Measurements from ENCODE around the gene NOL3.

The NOL3 gene

DNA sequence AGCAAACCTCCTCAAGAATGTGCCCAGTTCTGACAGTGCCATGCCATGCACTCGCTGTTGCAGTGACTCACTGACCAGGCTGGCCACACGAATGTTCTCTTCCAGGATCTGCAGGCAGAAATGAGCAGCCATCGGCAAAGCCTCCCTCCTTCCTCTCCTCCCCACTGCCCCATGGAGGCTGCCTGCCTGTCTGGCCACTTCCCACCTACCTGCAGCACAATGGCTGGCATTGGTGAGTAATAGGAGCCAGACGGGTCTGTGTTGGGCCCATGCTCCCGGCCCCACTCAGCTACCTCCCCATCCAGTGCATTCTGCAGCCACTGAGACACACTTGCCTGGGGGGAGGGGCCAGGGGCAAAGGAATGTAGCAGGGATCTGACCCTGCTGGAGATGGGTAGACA is 16.2 kb downstream of the NOL3 start:
- Mint-ChIP-seq H3K27ac (no peak overlapping the region), H3K4me1 (peaks cover 19% of the 10 kb centered on the region), H3K9me3 (no peaks in the 10 kb centered on the region), H3K36me3 (ENCODE audit: low read depth) (no peaks in the 10 kb centered on the region), H3K4me3 (no peak overlapping the region), H3K27me3 (peaks cover 9% of the 10 kb centered on the region)
- no peak for ATAC-seq
- DNase-seq: no peak

DNA sequence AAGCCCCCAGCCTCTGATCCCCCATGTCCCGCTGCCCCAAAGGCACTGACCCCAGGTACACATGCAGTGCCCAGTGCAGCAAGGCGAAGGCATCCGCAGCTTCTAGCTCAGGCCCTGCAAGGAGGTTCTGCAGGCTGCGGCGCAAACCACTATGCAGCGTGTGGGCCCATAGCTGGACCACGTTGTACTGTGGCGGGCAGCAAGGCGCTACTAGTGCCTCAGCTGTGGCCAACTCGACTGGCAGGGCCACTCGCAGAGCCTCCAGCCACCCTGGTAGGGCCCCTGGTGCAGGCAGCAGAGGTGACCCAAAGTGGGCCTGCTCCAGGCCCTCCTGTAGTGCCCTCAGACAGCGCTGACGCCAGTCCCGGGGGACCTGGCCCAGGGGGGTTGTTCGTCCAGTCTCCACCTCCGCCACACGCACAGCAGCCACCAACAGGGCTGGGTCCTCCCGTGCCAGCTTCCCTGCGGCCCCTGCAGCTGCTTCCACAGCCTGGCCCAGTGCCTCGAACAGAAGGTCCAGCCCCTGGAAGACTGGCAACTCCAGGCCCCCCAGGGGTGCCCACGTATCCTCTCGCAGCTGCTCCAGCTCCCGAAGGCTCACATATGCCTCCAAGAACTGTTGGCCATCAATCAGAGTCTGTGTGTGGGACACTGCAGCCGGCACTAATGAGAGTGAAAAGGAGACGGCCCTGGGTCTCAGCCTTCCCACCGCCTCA is 17.0 kb downstream of the NOL3 start:
- H3K9me3 Mint-ChIP-seq: no peaks in the 10 kb centered on the region
- no peak for DNase-seq

DNA sequence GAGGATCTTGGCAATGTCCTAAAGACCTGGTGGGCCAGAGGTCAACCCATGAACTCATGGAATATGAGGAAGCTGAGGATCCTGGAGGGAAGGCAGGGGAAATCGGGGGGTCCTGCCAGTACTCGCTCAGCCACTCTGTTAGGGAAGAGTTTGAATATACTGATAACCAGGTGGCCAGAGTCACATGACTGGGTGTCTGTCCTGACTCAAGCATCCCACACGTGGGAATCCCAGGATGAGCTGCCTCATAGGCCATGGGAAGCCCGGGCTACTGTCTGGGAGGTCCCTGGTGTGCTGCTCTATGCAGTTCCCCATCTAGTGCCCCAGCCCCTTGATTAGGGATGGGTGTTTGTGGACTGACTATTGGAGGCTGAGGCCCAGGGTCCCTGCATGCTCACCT is 18.0 kb downstream of the NOL3 start:
- Mint-ChIP-seq H3K4me1 (peaks cover 31% of the 10 kb centered on the region), H3K27me3 (peaks cover 9% of the 10 kb centered on the region), H3K4me3 (no peak overlapping the region), H3K36me3 (ENCODE audit: low read depth) (peaks cover 9% of the 10 kb centered on the region), H3K27ac (peak overlapping the region; percentile 39), H3K9me3 (no peaks in the 10 kb centered on the region)
- ATAC-seq: no peak
- no peak for DNase-seq

More for the DNA sequence above, 17.0 kb downstream of the NOL3 start:
- H3K27ac Mint-ChIP-seq: no peak overlapping the region
- ATAC-seq: no peak
- peaks cover 9% of the 10 kb centered on the region for H3K27me3 Mint-ChIP-seq
- no peaks in the 10 kb centered on the region for H3K36me3 Mint-ChIP-seq (ENCODE audit: low read depth)
- H3K4me3 Mint-ChIP-seq: no peak overlapping the region
- peaks cover 22% of the 10 kb centered on the region for H3K4me1 Mint-ChIP-seq

DNA sequence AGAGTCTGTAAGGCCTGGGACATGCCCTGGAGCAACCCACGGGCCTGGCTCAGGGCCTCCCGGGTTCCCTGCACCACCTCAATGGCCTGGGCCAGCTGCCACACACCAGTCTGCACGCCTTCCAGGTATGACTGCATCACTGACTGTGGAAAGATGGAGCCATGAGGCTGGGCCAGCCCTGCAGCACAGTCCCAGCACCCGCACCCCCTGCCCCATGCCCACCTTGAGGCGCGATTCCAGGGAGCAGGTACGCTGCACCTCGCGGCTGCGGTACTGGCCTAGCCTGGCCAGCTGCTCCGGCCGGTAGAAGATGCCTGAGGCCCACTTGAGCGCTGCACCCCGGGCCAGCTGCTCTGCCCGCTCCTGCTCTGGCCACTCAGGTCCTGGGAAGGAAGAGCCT is 18.5 kb downstream of the NOL3 start:
- Mint-ChIP-seq H3K27me3 (peaks cover 9% of the 10 kb centered on the region), H3K4me1 (peaks cover 35% of the 10 kb centered on the region)

DNA sequence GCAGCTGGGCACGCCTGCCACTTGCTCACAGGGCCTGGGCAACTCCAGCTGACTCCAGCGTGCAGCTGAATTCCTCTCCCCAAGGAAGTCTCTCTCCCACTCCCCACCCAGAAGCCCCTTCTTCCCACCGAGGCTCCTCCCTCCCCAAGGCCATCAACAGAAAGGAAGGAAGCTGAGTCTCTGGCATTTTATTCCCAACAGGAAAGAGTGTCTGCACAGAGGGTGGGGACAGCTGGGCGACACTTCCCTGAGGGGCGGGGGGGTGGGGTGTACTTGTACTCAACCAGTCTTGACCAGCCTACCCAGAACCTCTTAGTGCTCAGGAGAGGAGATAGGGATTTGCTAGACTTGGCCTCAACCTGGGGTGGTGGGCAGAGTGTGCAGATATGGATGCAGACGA is 19.7 kb downstream of the NOL3 start, which contains the start of gene EXOC3L1:
Gene EXOC3L1 (minus strand): TSS at position 96 of the 400 bp plus-strand sequence. CDS start 460 bp downstream, outside the sequence.
- ATAC-seq (no peak), DNase-seq (no peak)
- Mint-ChIP-seq H3K4me3 (peak within 1 kb of the TSS; percentile 90), H3K9me3 (no peaks in the 10 kb centered on the region), H3K27ac (no peak within 1 kb of the TSS), H3K27me3 (peaks cover 8% of the 10 kb centered on the region), H3K4me1 (peaks cover 37% of the 10 kb centered on the region), H3K36me3 (ENCODE audit: low read depth) (peaks cover 22% of the 10 kb centered on the region)

More for the DNA sequence above, 18.5 kb downstream of the NOL3 start:
- no peak overlapping the region for H3K4me3 Mint-ChIP-seq
- H3K36me3 Mint-ChIP-seq (ENCODE audit: low read depth): peaks cover 10% of the 10 kb centered on the region
- H3K9me3 Mint-ChIP-seq: no peaks in the 10 kb centered on the region
- DNase-seq: no peak
- H3K27ac Mint-ChIP-seq: no peak overlapping the region
- no peak for ATAC-seq

DNA sequence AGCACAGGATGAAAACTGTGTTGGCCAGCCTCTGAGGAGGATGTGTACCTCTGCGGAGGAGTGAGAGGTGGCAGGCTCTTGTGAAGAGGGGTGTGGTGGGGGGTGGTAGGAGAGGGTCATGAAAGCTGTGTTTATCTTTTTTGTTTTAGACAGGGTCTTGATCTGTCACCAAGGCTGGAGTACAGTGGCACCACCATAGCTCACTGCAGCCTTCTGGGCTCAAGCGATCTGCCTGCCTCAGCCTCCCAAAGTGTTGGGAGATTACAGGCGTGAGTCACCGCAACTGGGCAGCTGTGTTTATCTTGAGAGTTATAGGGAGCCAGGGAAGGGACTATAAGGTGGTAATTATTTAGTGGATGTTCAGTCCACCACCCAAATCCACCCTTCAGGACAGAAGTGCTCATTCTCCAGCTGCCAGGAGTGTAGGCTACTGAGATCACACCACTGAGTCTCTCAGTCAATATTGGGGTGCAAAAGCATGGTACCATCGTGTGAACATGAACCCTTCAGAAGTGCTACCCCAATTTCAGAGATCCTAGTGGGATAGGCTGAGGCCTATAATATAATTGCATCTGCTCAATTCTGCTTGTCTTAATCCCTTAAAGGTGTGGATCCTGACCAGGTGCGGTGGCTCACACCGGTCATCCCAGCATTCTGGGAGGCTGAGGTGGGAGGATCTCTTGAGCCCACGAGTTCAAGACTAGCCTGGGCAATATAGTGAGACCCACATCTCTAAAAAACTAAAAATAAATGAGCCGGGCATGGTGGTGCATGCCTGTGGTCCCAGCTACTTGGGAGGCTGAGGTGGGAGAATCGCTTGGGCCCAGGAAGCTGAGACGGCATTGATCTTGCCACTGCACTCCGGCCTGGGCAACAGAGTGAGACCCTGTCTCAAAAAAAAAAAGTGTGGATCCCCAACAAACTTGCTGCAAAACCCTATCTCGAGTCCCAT is 20.4 kb downstream of the NOL3 start:
- Mint-ChIP-seq H3K4me1 (peaks cover 31% of the 10 kb centered on the region), H3K27ac (peak overlapping the region; percentile 79), H3K4me3 (peak overlapping the region; percentile 90), H3K9me3 (no peaks in the 10 kb centered on the region), H3K36me3 (ENCODE audit: low read depth) (peaks cover 27% of the 10 kb centered on the region), H3K27me3 (peaks cover under 1% of the 10 kb centered on the region)
- DNase-seq: no peak
- ATAC-seq: no peak

DNA sequence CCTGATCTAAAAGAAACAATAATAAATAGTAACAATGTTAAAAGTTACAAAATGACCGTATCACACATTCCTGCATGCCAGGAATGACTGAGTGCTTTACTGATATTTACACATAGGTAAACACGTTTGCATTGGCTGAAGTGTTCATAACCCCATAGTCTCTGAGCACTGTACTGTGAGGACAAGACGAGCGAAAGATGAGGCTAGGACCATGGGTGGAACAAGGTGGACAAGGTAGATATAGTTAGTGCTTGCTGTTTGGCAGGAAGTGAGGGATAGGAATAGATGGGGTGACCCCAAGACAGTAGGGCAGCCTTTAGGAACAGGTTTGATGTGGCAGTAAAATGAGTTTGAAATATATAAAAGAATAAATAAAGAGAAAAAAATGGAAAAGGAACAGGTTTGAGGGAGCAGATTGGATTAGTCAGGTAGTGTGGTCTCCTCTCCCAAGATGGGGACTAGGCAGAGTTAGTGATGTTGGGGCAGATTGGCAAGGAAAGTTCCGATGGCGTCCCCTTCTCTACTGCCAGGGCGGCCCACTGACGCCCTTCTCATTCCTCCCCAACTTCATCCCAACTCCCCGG is 21.2 kb downstream of the NOL3 start:
- ATAC-seq: no peak
- DNase-seq: no peak
- H3K27me3 Mint-ChIP-seq: no peaks in the 10 kb centered on the region
- no peaks in the 10 kb centered on the region for H3K9me3 Mint-ChIP-seq
- peaks cover 35% of the 10 kb centered on the region for H3K36me3 Mint-ChIP-seq (ENCODE audit: low read depth)
- H3K27ac Mint-ChIP-seq: peak overlapping the region; percentile 79
- peak overlapping the region; percentile 90 for H3K4me3 Mint-ChIP-seq
- H3K4me1 Mint-ChIP-seq: peaks cover 34% of the 10 kb centered on the region

DNA sequence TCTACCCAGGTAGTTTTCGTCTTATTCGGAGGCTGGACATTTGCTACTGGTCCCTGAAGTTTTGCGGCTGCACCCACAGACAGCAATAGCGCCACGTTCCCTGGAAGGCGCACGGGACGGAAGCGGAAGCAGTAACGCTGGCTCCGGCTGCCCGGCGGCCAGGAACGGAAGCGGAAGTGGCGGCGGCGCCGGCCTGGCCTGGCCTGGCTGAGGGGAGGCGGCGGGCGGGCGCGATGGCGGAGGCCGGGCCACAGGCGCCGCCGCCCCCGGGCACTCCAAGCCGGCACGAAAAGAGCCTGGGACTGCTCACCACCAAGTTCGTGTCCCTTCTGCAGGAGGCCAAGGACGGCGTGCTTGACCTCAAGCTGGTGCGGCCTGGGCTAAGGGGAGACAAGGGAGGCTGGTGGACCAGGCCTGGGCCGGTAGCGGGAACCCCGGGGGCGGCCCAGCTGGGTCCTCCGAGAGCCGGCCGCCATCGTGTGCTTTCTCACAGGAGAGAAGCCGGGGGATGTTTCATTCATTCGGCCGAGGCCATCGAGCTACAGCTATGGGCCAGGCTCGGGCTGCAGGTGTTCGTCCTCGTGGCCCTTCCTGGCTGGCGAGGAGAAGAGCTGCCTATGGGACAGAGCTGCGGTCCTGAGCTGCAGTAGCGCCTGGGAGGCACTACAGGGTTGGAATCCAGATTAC is 21.8 kb downstream of the NOL3 start, which contains the start of gene E2F4:
Gene E2F4 (plus strand): TSS at position 161 of the 687 bp plus-strand sequence. CDS start 73 bp downstream, at position 234.
- no peaks in the 10 kb centered on the region for H3K27me3 Mint-ChIP-seq
- H3K36me3 Mint-ChIP-seq (ENCODE audit: low read depth): peaks cover 41% of the 10 kb centered on the region
- peak within 1 kb of the TSS; percentile 90 for H3K4me3 Mint-ChIP-seq
- peaks cover 38% of the 10 kb centered on the region for H3K4me1 Mint-ChIP-seq
- peak; percentile 90 for DNase-seq
- no peaks in the 10 kb centered on the region for H3K9me3 Mint-ChIP-seq
- peak within 1 kb of the TSS; percentile 83 for H3K27ac Mint-ChIP-seq
- ATAC-seq: peak; percentile 98

DNA sequence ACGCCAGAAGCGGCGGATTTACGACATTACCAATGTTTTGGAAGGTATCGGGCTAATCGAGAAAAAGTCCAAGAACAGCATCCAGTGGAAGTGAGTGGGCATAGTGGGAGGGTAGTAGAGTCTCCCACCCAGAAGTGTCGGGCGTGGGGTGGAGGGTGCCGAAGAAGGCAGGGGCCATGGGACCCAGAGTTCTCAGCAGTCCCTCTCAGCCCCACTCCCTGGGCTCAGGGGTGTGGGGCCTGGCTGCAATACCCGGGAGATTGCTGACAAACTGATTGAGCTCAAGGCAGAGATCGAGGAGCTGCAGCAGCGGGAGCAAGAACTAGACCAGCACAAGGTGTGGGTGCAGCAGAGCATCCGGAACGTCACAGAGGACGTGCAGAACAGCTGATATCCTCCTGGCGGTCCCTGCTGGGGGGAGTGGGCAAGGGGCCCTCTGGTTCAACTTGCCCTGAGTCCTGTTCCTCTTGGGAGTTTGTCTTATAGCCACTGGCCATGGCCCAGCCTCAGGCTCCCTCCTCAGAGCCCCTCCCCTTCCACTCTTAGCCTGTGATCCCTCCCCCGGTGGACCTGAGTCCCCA is 22.5 kb downstream of the NOL3 start:
- no peaks in the 10 kb centered on the region for H3K27me3 Mint-ChIP-seq
- DNase-seq (no peak), ATAC-seq (no peak)
- peaks cover 38% of the 10 kb centered on the region for H3K4me1 Mint-ChIP-seq
- H3K27ac Mint-ChIP-seq: peak overlapping the region; percentile 83
- peak overlapping the region; percentile 90 for H3K4me3 Mint-ChIP-seq
- H3K36me3 Mint-ChIP-seq (ENCODE audit: low read depth): peaks cover 41% of the 10 kb centered on the region
- no peaks in the 10 kb centered on the region for H3K9me3 Mint-ChIP-seq

DNA sequence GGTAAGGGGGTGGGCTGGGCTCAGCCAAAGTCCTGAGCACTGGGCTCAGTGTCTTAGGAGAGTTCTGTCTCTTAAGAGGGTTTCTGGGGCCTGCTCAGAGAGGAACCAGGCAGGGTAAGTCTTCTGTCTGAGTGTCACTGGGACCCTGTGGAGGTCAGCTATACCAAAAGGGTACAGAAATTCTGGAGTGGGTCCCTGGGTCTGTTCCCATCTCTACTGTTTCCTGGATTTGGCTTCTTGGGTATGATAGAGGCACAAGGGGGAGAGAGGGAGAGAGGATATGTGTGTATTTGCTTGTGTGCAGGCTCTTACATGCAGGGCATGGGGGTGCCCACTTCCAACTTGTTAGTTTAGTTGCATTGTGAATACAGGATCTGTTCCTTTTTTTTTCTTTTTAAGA is 23.2 kb downstream of the NOL3 start:
- Mint-ChIP-seq H3K27me3 (no peaks in the 10 kb centered on the region), H3K4me1 (peaks cover 38% of the 10 kb centered on the region), H3K9me3 (no peaks in the 10 kb centered on the region), H3K27ac (peak overlapping the region; percentile 83), H3K36me3 (ENCODE audit: low read depth) (peaks cover 47% of the 10 kb centered on the region), H3K4me3 (peak overlapping the region; percentile 90)
- ATAC-seq: no peak
- no peak for DNase-seq

DNA sequence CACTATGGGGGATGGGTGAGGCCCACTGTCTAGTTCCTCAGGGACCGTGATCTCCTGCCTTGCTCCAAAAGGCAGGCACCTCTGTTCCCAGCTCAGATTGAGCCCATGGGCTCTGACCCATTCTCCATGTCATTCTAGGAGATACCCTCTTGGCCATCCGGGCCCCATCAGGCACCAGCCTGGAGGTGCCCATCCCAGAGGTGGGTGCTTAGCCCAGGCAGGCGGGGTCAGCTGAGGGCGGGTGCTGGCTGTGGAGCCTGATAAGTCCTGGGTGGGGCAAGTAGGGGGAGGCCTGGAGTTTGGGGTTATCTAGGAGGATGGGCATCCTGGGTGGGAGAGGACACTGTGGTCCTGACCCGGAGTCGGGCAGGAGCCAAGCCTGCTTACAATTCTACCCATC is 23.9 kb downstream of the NOL3 start:
- Mint-ChIP-seq H3K36me3 (ENCODE audit: low read depth) (peaks cover 47% of the 10 kb centered on the region), H3K4me1 (peaks cover 38% of the 10 kb centered on the region), H3K9me3 (no peaks in the 10 kb centered on the region), H3K27ac (no peak overlapping the region), H3K4me3 (peak overlapping the region; percentile 90), H3K27me3 (no peaks in the 10 kb centered on the region)
- no peak for ATAC-seq
- DNase-seq: no peak

DNA sequence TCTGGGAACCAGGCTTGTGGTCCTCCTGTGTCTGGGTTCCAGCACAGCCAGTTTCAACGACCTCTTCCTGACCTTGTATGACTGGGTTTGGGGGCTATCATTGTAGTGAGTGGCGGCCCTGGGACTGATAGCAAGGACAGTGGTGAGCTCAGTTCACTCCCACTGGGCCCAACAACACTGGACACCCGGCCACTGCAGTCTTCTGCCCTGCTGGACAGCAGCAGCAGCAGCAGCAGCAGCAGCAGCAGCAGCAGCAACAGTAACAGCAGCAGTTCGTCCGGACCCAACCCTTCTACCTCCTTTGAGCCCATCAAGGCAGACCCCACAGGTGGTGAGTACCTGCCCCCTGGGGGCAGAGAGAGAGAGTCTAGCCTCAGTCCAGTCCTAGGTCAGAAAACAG is 25.3 kb downstream of the NOL3 start:
- Mint-ChIP-seq H3K4me3 (no peak overlapping the region), H3K36me3 (ENCODE audit: low read depth) (peaks cover 47% of the 10 kb centered on the region), H3K9me3 (no peaks in the 10 kb centered on the region), H3K27me3 (no peaks in the 10 kb centered on the region), H3K4me1 (peaks cover 38% of the 10 kb centered on the region), H3K27ac (peak overlapping the region; percentile 56)
- DNase-seq (no peak), ATAC-seq (no peak)

DNA sequence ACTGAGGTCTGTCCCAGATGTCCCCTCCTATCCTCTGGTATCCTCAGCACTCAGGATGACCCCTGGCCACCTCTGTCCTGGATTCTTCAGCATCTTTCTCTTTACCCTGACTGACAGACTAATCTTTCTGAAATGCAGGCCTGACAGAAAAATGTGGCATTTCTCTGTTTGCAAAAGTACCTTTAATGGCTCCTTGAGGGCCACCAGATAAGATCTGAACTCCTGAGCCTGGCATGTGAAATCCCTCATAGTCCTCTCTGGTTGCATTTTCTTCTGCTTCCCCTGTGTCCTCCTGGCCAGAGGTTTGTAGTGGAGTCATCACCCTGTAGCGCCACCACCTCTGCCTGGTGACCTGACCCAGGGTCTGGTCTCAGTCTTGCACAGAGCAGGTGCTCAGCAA is 26.5 kb downstream of the NOL3 start:
- Mint-ChIP-seq H3K27ac (no peak overlapping the region), H3K4me1 (peaks cover 31% of the 10 kb centered on the region), H3K27me3 (no peaks in the 10 kb centered on the region), H3K9me3 (no peaks in the 10 kb centered on the region), H3K36me3 (ENCODE audit: low read depth) (peaks cover 50% of the 10 kb centered on the region), H3K4me3 (no peak overlapping the region)
- no peak for DNase-seq
- ATAC-seq: no peak

DNA sequence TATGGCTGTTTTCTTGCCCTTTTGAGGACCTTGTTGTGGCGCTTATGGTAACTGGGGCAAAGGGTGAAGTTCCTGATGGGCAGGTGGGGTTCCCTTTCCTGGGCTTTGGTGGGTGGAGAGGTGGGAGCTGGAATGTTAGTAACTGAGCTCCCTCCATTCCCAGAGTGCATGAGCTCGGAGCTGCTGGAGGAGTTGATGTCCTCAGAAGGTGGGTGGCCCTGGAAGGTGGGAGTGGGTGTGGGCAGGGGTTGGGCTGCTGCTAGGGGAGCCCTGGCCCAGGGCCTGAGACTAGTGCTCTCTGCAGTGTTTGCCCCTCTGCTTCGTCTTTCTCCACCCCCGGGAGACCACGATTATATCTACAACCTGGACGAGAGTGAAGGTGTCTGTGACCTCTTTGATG is 27.4 kb downstream of the NOL3 start:
- Mint-ChIP-seq H3K4me3 (no peak overlapping the region), H3K9me3 (no peaks in the 10 kb centered on the region), H3K4me1 (peaks cover 28% of the 10 kb centered on the region), H3K27me3 (no peaks in the 10 kb centered on the region), H3K27ac (no peak overlapping the region), H3K36me3 (ENCODE audit: low read depth) (peaks cover 47% of the 10 kb centered on the region)
- ATAC-seq (no peak), DNase-seq (no peak)

Measured in activated naive CD8-positive, alpha-beta T cell treated with anti-CD3 and anti-CD28 coated beads, Interleukin-2, amount 50 U/mL, for 24 hours (primary cell).